HG03066 (cell line): ENCODE data around the gene STAT2.
"Not testable (repeated sequence)": the region's sequence is repeated elsewhere in the genome, so short reads cannot be mapped to it uniquely, and the experiment has no call there.

Source experiments
- ATAC-seq: cut with Tn5 transposase; IDR thresholded peaks from one replicate; pipeline ENCODE4 v1.9.1; 2021; ENCODE audit warnings: low read depth; ENCODE audit not compliant: unreplicated experiment

STAT2 gene

GRCh38 chr12:56332512-56333196 is 27.3 kb downstream of the STAT2 start:
- ATAC-seq: no peak

GRCh38 chr12:56330936-56331490 is 28.9 kb downstream of the STAT2 start:
- ATAC-seq: no peak

DNA sequence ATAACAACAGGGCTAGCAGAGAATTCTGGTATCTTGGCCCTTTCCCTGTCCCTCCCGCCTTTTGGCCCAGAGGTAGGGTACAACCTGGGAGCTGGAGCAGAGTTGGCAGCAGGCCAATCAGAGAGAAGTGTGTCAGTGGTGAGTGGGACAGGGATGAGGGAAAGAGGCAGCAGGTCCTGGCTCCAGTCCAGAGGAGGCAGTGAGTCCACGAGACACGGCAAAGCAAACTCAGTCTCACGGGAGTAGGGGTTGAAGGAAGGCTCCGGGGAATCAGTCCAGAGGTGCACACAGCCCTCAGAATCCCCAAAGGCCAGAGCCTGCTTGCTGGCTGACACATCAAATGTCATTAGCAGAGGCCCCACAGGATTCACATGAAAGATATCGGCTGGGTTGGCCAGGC is 33.4 kb downstream of the STAT2 start:
- ATAC-seq: no peak

DNA sequence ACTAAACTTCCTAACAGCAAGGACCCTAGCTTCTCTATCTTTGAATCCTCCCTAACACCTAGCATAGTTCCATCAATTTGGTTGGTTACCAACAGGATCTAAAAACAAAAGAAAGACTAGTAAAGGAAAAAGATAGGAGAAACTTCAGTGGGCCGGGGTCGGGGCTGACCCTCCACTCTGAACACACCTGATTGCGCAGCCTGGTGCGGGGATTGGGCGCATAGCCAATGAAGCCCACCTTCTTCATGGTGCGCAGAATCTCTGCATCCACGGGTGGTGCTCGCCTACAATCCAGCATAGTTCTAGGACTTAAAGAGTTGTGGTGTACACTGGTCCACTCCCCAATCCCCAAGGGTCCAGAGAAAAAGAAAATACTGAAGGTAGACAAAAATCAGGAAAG is 33.8 kb downstream of the STAT2 start:
- no peak for ATAC-seq

DNA sequence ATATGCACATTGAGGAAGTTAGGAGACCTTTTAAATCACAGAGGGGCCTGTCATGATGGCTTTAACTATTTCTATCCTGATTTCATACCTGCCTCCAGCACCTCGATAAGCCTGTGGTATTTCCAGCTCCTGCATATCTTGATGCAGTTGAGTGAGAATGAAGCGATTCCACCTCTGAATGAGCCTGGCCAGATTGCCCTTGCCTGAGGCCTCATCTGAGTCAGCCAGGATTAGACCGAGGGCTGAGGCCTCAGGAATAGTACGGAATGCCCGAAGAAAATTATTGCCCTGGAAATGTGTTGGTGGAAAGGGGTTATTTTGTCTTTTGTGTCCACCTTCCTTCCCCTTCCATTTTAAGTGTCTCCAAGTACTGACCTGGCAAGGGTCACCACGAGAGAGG is 35.7 kb downstream of the STAT2 start:
- no peak for ATAC-seq

DNA sequence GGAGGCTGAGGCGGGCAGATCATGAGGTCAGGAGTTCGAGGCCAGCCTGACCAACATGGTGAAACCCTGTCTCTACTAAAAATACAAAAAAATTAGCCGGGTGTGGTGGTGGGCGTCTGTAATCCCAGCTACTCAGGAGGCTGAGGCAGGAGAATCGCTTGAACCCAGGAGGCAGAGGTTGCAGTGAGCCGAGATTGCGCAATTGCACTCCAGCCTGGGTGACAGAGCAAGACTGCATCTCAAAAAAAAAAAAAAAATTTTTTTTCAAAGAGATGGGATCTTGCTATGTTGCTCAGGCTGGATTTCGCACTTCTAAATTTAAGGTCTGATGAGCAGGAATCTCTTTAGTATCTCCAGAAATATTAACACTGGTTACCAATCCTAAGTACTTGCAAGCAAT is 38.3 kb downstream of the STAT2 start:
- ATAC-seq: not testable (repeated sequence)

- no peak for ATAC-seq
Observed at GRCh38 chr12:56321027-56321426, 38.9 kb downstream of the STAT2 start.

DNA sequence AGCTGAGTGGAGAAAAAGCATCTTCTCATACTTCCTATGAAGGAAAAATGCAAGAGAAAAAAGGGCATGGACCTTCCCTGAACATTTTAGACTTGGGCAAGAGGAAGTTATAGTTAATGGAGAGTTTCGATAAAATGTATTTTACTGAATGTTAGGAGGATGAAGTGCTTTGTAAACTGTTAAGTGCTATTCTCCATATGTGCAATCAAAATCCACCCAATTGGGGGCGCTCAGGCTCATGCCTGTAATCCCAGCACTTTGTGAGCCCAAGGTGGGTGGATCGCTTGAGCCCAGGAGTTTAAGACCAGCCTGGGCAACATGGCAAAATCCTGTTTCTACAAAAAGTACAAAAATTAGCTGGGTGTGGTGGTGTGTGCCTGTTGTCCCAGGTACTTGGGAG is 42.2 kb downstream of the STAT2 start:
- no peak for ATAC-seq

DNA sequence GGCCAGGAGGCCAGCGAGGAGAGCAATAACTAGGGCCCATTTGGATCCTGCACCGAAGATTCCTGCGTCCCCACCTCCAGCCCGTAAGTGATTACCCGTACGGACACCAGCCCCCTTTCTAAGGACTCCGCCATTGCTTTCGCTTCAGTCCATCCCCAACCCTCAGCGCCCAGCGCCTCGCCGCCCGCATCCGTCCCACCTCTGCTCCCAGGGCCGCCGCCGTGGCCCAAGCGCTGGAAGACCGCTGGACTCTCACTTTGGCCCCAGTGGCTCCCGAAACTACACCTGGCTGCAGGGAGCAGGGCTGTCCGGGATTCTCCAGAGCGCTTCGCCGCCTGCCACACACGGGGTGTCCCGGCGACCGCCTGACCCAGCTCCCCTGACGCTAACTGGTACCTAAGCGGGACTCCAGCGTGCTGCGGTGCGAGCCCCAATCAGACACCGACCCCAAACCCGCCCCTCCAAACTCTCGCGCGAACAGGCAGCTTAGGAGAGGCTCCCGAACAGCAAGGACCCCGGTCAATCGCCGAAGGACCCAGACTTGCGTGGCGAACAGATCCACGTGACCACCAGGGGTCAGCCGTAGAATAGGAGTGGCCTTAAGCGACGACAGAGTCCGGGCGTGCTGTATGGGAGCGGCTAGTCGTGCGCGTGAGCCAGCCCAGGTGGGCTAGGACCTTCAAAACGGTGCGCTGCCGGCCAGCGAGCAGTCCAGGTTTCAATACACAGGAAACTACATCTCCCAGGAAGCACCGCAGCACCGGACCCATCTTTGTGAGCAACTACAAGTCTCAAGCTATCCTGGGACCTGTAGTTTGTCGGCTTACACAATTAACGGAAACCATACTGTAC is 44.1 kb downstream of the STAT2 start, which contains the start of gene CNPY2:
CNPY2 (minus strand) TSS at position 367 of the 852 bp plus-strand sequence. CDS start 771 bp downstream, outside the sequence.
- ATAC-seq: peak; percentile 87

- ATAC-seq: no peak
Observed at GRCh38 chr12:56315249-56315621, 44.7 kb downstream of the STAT2 start.

DNA sequence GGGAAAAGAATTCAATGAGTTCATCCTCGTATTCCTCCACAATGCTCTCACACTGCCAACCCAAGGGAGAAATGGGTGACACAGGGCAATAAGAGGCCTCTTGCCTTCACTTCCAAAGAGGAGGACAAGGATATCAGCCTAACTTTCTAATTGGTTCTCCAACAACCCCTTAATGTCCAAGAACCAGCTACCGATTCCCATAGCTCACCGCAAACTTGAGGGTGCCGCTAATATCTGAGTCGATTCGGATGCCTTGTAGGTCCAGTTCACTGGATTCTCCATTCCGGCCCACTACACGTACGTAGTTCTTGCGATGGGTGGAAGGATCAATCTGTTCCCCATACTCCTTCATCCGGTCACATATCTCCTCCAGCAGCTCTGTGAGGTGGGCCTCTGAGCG is 48.9 kb downstream of the STAT2 start:
- no peak for ATAC-seq

DNA sequence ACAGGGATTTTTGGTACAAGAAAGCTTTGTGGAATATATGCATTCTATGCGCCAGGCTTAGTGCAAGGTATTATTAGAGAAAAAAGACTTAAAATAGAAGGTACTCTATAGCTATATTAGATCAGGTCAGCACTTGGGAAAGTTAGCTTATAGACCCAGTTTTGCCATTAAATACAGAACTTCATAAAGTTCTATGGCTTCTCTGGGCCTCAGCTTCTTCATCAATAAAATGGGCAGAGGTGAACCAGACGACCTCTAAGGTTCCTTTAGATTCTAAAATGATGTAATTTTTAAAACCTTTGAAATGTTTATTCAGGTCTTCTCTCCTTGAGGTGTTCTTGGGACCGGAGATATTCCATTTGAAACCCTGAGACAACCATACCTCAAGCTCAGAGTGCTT is 51.2 kb downstream of the STAT2 start:
- no peak for ATAC-seq

DNA sequence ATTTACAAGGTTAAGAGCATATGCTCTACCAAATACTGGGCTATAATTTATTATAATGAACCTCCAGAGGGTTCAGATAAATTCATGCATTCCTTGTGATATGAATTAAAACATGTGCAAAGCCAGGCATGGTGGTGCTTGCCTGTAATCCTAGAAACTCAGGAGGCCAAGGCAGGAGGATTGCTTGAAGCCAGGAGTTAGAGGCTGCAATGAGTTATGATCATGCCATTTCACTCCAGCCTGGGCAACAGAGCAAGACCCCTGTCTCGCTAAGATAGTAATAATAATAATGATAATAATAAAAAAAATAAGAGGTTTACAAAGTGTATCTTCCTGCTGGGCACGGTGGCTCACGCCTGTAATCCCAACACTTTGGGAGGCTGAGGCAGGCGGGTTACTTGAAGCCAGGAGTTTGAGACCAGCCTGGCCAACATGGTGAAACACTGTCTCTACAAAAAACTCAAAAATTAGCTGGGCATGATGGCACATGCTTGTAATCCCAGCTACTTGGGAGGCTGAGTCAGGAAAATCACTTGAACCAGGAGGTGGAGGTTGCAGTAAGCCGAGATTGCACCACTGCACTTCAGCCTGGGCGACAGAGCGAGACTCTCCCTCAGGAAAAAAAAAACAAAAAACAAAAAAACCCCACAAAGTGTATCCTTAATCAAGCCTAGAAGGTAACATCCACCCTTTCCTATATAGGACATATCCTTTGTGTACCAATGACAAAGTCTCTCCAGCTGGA is 52.5 kb downstream of the STAT2 start:
- no peak for ATAC-seq

- no peak for ATAC-seq
Observed at GRCh38 chr12:56304872-56305590, 54.9 kb downstream of the STAT2 start.

- no peak for ATAC-seq
Observed at GRCh38 chr12:56304276-56304675, 55.6 kb downstream of the STAT2 start.

DNA sequence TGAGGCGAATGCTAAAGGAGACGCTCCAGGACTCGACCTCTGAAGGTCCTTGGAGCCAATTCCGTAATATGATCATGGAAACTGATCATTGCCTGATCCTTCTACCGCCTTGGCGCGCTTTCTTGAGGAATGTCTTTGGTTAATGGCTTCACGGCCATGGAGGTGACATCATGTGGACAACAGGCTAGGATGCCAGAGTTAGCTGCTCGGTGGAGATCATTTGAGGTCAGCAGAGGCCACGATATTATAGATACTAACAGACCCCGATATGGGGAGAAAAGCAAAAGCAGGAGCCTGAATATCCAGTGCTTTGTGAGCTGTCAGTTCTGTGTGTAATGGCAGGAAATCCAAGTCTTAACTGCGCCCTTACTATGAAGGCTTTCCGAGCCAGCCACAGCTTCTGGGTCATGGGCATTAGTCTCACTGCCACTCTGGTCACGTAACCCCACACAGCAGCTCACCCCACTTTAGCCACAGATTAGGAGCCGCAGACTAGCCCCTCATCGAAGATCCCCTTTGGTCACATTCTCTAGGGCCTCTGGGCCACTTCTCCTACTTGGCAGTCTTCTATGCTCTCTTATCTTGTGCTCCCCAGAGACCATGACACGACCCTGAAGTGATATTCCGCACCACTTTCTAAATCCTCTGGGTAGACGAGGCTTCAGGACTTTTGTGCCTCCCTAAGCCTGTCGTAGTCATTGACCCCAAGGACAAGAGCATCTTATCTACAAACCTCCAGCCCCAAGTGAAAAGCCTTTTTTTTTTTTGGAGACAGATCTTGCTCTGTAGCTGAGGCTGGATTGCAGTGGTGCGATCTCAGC is 59.1 kb downstream of the STAT2 start:
- ATAC-seq: no peak

DNA sequence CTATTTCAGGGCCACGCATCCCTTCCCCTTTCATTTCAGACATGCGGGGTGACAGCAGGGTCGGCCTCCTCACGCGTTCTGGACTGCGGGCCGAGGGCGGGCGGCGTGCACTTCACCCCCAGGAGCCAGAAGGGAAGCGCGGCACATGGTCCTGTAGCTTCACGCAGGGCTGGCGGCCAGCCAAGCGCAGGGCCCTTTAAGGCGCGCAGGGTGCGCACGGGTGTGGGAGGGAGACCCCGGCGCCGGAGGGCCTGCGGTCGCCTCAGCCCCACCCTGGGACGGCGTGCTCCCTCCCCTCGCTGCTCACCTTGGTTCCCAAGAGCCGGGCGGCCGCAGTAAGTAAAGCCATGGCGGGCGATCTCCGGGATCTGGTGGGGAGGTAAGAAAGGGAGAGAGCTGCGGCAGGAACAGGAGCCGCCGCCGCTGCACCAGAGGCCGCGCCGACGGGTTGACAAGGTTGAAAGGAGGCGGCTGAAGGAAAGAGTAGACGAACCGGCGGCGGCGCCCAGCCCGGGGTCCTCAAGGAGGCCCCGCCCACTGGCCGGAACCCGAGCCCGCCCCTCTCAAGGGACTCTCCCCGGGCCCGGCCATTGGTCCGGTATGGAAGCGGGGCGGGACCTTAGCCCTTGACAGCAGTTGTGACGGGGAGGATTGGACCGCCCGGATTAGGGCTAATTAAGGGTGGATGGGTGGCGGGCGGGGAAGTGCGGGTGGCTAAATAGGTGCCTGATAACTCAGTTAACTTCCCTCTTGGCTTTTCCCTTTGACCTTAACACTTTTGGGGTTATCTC is 59.9 kb downstream of the STAT2 start, which contains the start of gene CS:
CS (minus strand) TSS at position 478 of the 791 bp plus-strand sequence; CDS start at position 349, 129 bp downstream.
- peak; percentile 93 for ATAC-seq

DNA sequence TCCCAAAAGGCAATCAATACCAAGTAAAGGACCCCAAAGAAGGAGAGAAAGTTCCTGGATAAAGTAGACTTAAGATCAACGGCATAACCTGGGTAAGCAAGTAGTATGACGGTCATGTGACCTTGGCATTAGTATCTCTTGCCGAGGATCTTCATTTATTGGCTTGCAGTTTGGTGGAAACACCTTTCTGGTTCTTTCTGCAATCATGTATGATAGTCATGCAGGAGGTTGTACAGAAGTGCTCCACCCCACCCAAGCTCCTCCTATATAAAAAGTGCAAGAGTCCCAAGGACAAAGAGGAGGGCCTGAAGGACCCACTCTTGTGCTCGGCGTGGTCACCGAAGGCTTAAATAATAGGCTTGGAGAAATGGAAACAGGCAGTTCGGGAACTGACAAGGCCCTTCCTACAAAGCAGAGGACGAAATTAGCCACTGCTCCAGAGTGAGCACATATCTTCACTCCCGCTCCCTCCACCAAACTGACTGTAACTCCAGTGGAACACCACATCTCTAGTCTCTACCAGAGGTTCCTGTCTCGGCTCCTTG is 60.5 kb downstream of the STAT2 start:
- ATAC-seq: peak; percentile 5
